ENCODE measurements around the gene VRK3.

Gene VRK3

GRCh38 chr19:49929611-49930482 lies 95.3 kb downstream of the VRK3 start:
- peak; percentile 94 for DNase-seq

DNA sequence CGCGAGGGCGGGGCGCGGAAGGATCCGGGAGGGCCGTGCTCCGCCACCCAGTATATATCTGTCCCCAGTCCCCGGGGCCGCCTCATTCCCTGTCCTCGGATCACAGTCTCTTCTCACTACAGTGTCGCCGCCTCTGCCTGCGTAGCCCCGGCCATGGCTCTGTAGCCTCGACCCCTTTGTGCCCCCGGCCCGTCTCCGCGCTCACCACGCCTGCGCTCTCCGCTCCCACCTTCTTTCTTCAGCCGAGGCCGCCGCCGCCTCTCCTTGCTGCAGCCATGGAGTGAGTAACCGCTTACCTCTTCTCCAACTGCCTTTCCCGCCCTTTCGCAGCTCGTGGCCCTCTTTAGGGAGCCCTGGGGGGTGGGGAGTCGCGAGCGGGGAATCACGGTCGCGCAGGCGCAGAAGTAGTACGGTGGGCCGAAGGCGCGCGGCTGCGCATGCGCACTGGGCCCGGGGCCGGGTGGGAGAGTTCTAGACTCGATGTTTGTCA lies 96.0 kb downstream of the VRK3 start, which contains the start of the genes ATF5 and NUP62:
TSS of gene ATF5 (plus strand) at position 85 of the 490 bp plus-strand sequence. CDS start 1,646 bp downstream, outside the sequence.
TSS of gene NUP62 (minus strand) at position 384 of the 490 bp plus-strand sequence. CDS start 19,697 bp downstream, outside the sequence.
- peak; percentile 94 for DNase-seq

GRCh38 chr19:49927526-49928264 lies 97.5 kb downstream of the VRK3 start:
- DNase-seq, result no peak

DNA sequence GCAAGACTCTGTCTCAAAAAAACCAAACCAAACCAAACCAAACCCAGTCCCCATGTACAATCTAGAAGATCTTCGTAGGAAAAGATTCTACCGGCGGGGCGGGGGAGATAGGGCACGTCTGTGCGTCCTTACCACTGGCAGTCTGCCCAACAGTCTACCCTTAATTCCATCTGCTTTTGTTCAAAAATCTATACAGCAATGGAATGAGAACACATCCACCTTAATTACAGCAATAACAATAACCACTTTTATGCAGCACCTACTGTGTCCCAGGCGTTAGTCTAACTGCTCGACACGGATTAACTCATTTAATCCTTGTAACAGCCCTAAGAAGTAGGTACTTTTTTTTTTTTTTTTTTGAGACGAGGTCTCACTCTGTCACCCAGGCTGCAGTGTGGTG lies 98.7 kb downstream of the VRK3 start:
- DNase-seq, result no peak

All from NCI-H526 treated with DMSO at 0.1 percent for 48 hours (cell line).